Natural killer cell treated with Interleukin-12 subunit alpha and Interleukin-12 subunit beta and Interleukin-15 and Interleukin-18, amount 100 ng/mL, for 72 hours (primary cell): ENCODE results near the gene AKAP13. TPM values are rescaled to one million over a fixed set of nuclear protein-coding genes. Genes with fewer than 3 reads are reported as not detected.
"Not testable (repeated sequence)": the region's sequence is repeated elsewhere in the genome, so short reads cannot be mapped to it uniquely, and the experiment has no call there.

Experiments
- ATAC-seq, 2 donors: fragments of 150-1000 bp; cut with Tn5 transposase in 1 of 2; sonication (Bioruptor Pico), chemical (Tn5 transposase) in 1 of 2; 2 replicates each; pipeline ENCODE4 v1.10.0; 2021
- DNase-seq: peaks from one replicate; pipeline ENCODE4 v3.0.0; 2022; ENCODE audit warnings: low spot score
- H3K27ac Mint-ChIP-seq, 2 donors: 1 replicate in 1 of 2; 2 replicates in 1 of 2; pipeline ENCODE4 v1.8.0; 2022; ENCODE audit warnings: mixed read lengths in 2 of 2, mild to moderate bottlenecking in 1 of 2, moderate library complexity in 1 of 2
- H3K27me3 Mint-ChIP-seq, 2 donors: 1 replicate in 1 of 2; 2 replicates in 1 of 2; pipeline ENCODE4 v1.8.0; 2022; ENCODE audit warnings: mixed read lengths in 2 of 2
- H3K36me3 Mint-ChIP-seq: one replicate; pipeline ENCODE4 v1.8.0; 2022; ENCODE audit warnings: mixed read lengths
- H3K4me1 Mint-ChIP-seq, 2 donors: 1 replicate in 1 of 2; 2 replicates in 1 of 2; pipeline ENCODE4 v1.8.0; 2022; ENCODE audit warnings: low read depth in 2 of 2, mixed read lengths in 2 of 2, mild to moderate bottlenecking in 1 of 2
- H3K4me3 Mint-ChIP-seq: one replicate; pipeline ENCODE4 v1.8.0; 2022; ENCODE audit warnings: mixed read lengths
- H3K9me3 Mint-ChIP-seq: 2 replicates; pipeline ENCODE4 v1.8.0; 2022; ENCODE audit warnings: mixed read lengths
- total RNA-seq, 2 donors: library from RNA; stranded (reverse); gene quantifications; one replicate each; pipeline ENCODE4 v1.2.3, GENCODE V29; 2022

Gene AKAP13
- total RNA-seq = 100 to 1,000 TPM; 142 to 176 TPM

- Mint-ChIP-seq H3K27me3 (peaks cover 7 to 16% of the 10 kb centered on the region in 2 donors), H3K4me1 (peaks cover 35 to 42% of the 10 kb centered on the region in 2 donors), H3K9me3 (no peaks in the 10 kb centered on the region), H3K27ac (peak within 1 kb of the TSS; percentile 77 to 93), H3K4me3 (peak within 1 kb of the TSS; percentile 82), H3K36me3 (no peaks in the 10 kb centered on the region)
- DNase-seq = peak; percentile 98
- ATAC-seq = peak; percentile 93 to 94
Measured at GRCh38 chr15:85380217-85380811, at the start of gene AKAP13. TSS of gene AKAP13 (plus strand) at chr15:85380603. CDS start at chr15:85485721, 105,118 bp downstream.

GRCh38 chr15:85330901-85331588, 49.4 kb upstream of the AKAP13 start:
- H3K36me3 Mint-ChIP-seq = no peaks in the 10 kb centered on the region
- DNase-seq (peak; percentile 78), ATAC-seq (peak; percentile 93 to 94)
- H3K4me3 Mint-ChIP-seq = peak overlapping the region; percentile 91
- no peaks in the 10 kb centered on the region for H3K27me3 Mint-ChIP-seq
- H3K27ac Mint-ChIP-seq = peak overlapping the region; percentile 83 to 90
- peaks cover 21 to 38% of the 10 kb centered on the region in 2 donors for H3K4me1 Mint-ChIP-seq
- H3K9me3 Mint-ChIP-seq = no peaks in the 10 kb centered on the region

GRCh38 chr15:85331655-85332285, 48.6 kb upstream of the AKAP13 start:
- no peak for ATAC-seq
- peaks cover 21 to 38% of the 10 kb centered on the region in 2 donors for H3K4me1 Mint-ChIP-seq
- H3K36me3 Mint-ChIP-seq = no peaks in the 10 kb centered on the region
- no peak for DNase-seq
- H3K4me3 Mint-ChIP-seq = peak overlapping the region; percentile 91
- H3K9me3 Mint-ChIP-seq = no peaks in the 10 kb centered on the region
- H3K27ac Mint-ChIP-seq = peak overlapping the region; percentile 83 to 90
- no peaks in the 10 kb centered on the region for H3K27me3 Mint-ChIP-seq

GRCh38 chr15:85333132-85333831, 47.1 kb upstream of the AKAP13 start:
- peak overlapping the region; percentile 1 for H3K4me3 Mint-ChIP-seq
- no peaks in the 10 kb centered on the region for H3K27me3 Mint-ChIP-seq
- H3K27ac Mint-ChIP-seq = peak overlapping the region in 1 of 2 donors; percentile 7
- ATAC-seq (no peak), DNase-seq (no peak)
- H3K9me3 Mint-ChIP-seq = no peaks in the 10 kb centered on the region
- no peaks in the 10 kb centered on the region for H3K36me3 Mint-ChIP-seq
- peaks cover 21 to 38% of the 10 kb centered on the region in 2 donors for H3K4me1 Mint-ChIP-seq

- H3K9me3 Mint-ChIP-seq = no peaks in the 10 kb centered on the region
Measured at GRCh38 chr15:85334241-85334640, 46.2 kb upstream of the AKAP13 start.

GRCh38 chr15:85335193-85335942, 45.0 kb upstream of the AKAP13 start:
- Mint-ChIP-seq H3K9me3 (no peaks in the 10 kb centered on the region), H3K27me3 (peaks cover 0 to 2% of the 10 kb centered on the region in 2 donors), H3K4me3 (no peak overlapping the region), H3K4me1 (peaks cover 13 to 22% of the 10 kb centered on the region in 2 donors), H3K36me3 (no peaks in the 10 kb centered on the region), H3K27ac (no peak overlapping the region)
- no peak for ATAC-seq
- DNase-seq = no peak

More at GRCh38 chr15:85334241-85334640, 46.2 kb upstream of the AKAP13 start:
- Mint-ChIP-seq H3K4me1 (peaks cover 21 to 32% of the 10 kb centered on the region in 2 donors), H3K4me3 (no peak overlapping the region), H3K27ac (no peak overlapping the region), H3K27me3 (no peaks in the 10 kb centered on the region), H3K36me3 (no peaks in the 10 kb centered on the region)
- ATAC-seq (no peak), DNase-seq (no peak)

GRCh38 chr15:85336880-85337279, 43.5 kb upstream of the AKAP13 start:
- Mint-ChIP-seq H3K9me3 (no peaks in the 10 kb centered on the region), H3K4me1 (peaks cover 0 to 7% of the 10 kb centered on the region in 2 donors), H3K27me3 (peaks cover 2 to 4% of the 10 kb centered on the region in 2 donors), H3K36me3 (no peaks in the 10 kb centered on the region), H3K27ac (no peak overlapping the region), H3K4me3 (no peak overlapping the region)
- no peak for DNase-seq
- ATAC-seq = no peak

- no peak overlapping the region for H3K4me3 Mint-ChIP-seq
- H3K27ac Mint-ChIP-seq = no peak overlapping the region
- ATAC-seq (no peak), DNase-seq (no peak)
- H3K9me3 Mint-ChIP-seq = no peaks in the 10 kb centered on the region
- H3K36me3 Mint-ChIP-seq = no peaks in the 10 kb centered on the region
- peaks cover 2 to 4% of the 10 kb centered on the region in 2 donors for H3K27me3 Mint-ChIP-seq
- peaks cover 0 to 7% of the 10 kb centered on the region in 2 donors for H3K4me1 Mint-ChIP-seq
Measured at GRCh38 chr15:85337425-85338074, 42.9 kb upstream of the AKAP13 start.

GRCh38 chr15:85340321-85340665, 40.1 kb upstream of the AKAP13 start:
- Mint-ChIP-seq H3K4me3 (no peak overlapping the region), H3K27me3 (peaks cover 2 to 4% of the 10 kb centered on the region in 2 donors), H3K9me3 (no peaks in the 10 kb centered on the region), H3K4me1 (no peaks in the 10 kb centered on the region), H3K27ac (no peak overlapping the region), H3K36me3 (no peaks in the 10 kb centered on the region)
- no peak for ATAC-seq
- DNase-seq = no peak

GRCh38 chr15:85340852-85341251, 39.6 kb upstream of the AKAP13 start:
- Mint-ChIP-seq H3K27ac (no peak overlapping the region), H3K9me3 (no peaks in the 10 kb centered on the region), H3K4me3 (no peak overlapping the region), H3K4me1 (no peaks in the 10 kb centered on the region), H3K27me3 (peaks cover 2 to 4% of the 10 kb centered on the region in 2 donors), H3K36me3 (no peaks in the 10 kb centered on the region)
- DNase-seq = no peak
- no peak for ATAC-seq

- not testable (repeated sequence) for ATAC-seq, DNase-seq, H3K27ac Mint-ChIP-seq, H3K4me1 Mint-ChIP-seq, H3K4me3 Mint-ChIP-seq, H3K36me3 Mint-ChIP-seq, H3K9me3 Mint-ChIP-seq, H3K27me3 Mint-ChIP-seq
Measured at GRCh38 chr15:85342163-85342562, 38.2 kb upstream of the AKAP13 start.

GRCh38 chr15:85343443-85343842, 37.0 kb upstream of the AKAP13 start:
- ATAC-seq = not testable (repeated sequence)

GRCh38 chr15:85344241-85344640, 36.2 kb upstream of the AKAP13 start:
- not testable (repeated sequence) for H3K27ac Mint-ChIP-seq, H3K4me3 Mint-ChIP-seq, H3K27me3 Mint-ChIP-seq, H3K36me3 Mint-ChIP-seq, ATAC-seq, H3K4me1 Mint-ChIP-seq, H3K9me3 Mint-ChIP-seq, DNase-seq

More at GRCh38 chr15:85343443-85343842, 37.0 kb upstream of the AKAP13 start:
- not testable (repeated sequence) for H3K36me3 Mint-ChIP-seq, DNase-seq, H3K9me3 Mint-ChIP-seq, H3K4me3 Mint-ChIP-seq, H3K27ac Mint-ChIP-seq, H3K4me1 Mint-ChIP-seq, H3K27me3 Mint-ChIP-seq
